KMS-11 (cell line): Measurements from ENCODE around the gene LRRC8D.

Source experiments
- H2AFZ ChIP-seq: fragments of 200-600 bp; sonication (generic); 2 replicates; pipeline ENCODE4 v1.6.1; 2016; ENCODE audit warnings: antibody characterized with exemption, mixed run types, low read depth
- H3K27ac ChIP-seq: fragments of 200-600 bp; sonication (generic); 2 replicates; pipeline ENCODE4 v1.6.1; 2016; ENCODE audit warnings: mild to moderate bottlenecking, mixed run types
- H3K27me3 ChIP-seq: fragments of 200-600 bp; sonication (generic); 2 replicates; pipeline ENCODE4 v1.6.1; 2017; ENCODE audit warnings: mild to moderate bottlenecking, low read depth, mixed run types, moderate library complexity; ENCODE audit not compliant: insufficient read depth
- H3K36me3 ChIP-seq: fragments of 200-600 bp; sonication (generic); 2 replicates; pipeline ENCODE4 v1.6.1; 2017; ENCODE audit warnings: mild to moderate bottlenecking, mixed run types; ENCODE audit not compliant: insufficient read depth
- H3K4me1 ChIP-seq: fragments of 200-600 bp; sonication (generic); 2 replicates; pipeline ENCODE4 v1.6.1; 2016; ENCODE audit warnings: mild to moderate bottlenecking, low read depth, mixed run types; ENCODE audit not compliant: poor library complexity, severe bottlenecking
- H3K4me2 ChIP-seq: fragments of 200-600 bp; sonication (generic); 2 replicates; pipeline ENCODE4 v1.7.0; 2016; ENCODE audit warnings: mild to moderate bottlenecking, mixed run types
- H3K4me3 ChIP-seq: fragments of 200-600 bp; sonication (generic); IDR thresholded peaks from 2 replicates; pipeline ENCODE4 v1.6.1; 2017; ENCODE audit warnings: low read depth, low read length, mixed read lengths; ENCODE audit not compliant: insufficient read depth
- H3K79me2 ChIP-seq: fragments of 200-600 bp; sonication (generic); 2 replicates; pipeline ENCODE4 v1.6.1; 2016; ENCODE audit warnings: low read depth, mixed run types; ENCODE audit not compliant: insufficient read depth
- H3K9ac ChIP-seq: fragments of 200-600 bp; sonication (generic); 2 replicates; pipeline ENCODE4 v1.6.1; 2016; ENCODE audit warnings: mild to moderate bottlenecking, mixed run types
- H4K20me1 ChIP-seq: fragments of 200-600 bp; sonication (generic); 2 replicates; pipeline ENCODE4 v1.6.1; 2016; ENCODE audit warnings: mild to moderate bottlenecking, mixed run types; ENCODE audit not compliant: insufficient read depth
- TF ChIP-seq, protein P1 (sequence below): fragments of 200-600 bp; sonication (generic); conservative IDR thresholded peaks from 2 replicates; pipeline ENCODE4 v1.6.1; 2017; ENCODE audit warnings: low read depth, mild to moderate bottlenecking, antibody characterized with exemption, low read length, moderate library complexity, mixed read lengths

Gene LRRC8D

DNA sequence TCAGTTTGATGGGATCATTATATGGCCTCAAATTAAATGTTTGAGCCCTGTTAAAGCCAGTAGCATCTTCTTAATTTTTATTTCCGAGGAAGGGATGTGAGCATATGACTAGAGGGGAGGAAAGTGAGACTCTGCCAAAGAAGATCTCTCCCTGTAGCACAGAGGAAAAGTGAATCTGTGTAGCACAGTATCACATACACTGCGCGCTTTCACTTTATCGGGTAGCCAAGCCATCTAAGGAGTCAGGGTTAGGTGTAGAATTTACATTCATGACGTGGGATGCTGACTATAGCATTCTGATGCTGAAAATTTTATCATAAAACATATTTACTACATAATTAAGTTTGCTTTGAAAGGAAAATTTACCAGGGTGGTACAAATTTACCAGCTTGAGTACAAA lies 24.0 kb downstream of the LRRC8D start:
- Histone ChIP-seq H3K27ac (no peak overlapping the region), H3K9ac (no peak overlapping the region), H3K4me1 (peaks cover 13% of the 10 kb centered on the region), H3K36me3 (no peaks in the 10 kb centered on the region), H3K79me2 (no peaks in the 10 kb centered on the region), H3K27me3 (no peaks in the 10 kb centered on the region), H3K4me2 (peak overlapping the region; percentile 86), H2AFZ (no peak overlapping the region), H4K20me1 (no peaks in the 10 kb centered on the region), H3K4me3 (no peak overlapping the region)
- TF ChIP-seq, protein P1, sequence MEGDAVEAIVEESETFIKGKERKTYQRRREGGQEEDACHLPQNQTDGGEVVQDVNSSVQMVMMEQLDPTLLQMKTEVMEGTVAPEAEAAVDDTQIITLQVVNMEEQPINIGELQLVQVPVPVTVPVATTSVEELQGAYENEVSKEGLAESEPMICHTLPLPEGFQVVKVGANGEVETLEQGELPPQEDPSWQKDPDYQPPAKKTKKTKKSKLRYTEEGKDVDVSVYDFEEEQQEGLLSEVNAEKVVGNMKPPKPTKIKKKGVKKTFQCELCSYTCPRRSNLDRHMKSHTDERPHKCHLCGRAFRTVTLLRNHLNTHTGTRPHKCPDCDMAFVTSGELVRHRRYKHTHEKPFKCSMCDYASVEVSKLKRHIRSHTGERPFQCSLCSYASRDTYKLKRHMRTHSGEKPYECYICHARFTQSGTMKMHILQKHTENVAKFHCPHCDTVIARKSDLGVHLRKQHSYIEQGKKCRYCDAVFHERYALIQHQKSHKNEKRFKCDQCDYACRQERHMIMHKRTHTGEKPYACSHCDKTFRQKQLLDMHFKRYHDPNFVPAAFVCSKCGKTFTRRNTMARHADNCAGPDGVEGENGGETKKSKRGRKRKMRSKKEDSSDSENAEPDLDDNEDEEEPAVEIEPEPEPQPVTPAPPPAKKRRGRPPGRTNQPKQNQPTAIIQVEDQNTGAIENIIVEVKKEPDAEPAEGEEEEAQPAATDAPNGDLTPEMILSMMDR = no peak

DNA sequence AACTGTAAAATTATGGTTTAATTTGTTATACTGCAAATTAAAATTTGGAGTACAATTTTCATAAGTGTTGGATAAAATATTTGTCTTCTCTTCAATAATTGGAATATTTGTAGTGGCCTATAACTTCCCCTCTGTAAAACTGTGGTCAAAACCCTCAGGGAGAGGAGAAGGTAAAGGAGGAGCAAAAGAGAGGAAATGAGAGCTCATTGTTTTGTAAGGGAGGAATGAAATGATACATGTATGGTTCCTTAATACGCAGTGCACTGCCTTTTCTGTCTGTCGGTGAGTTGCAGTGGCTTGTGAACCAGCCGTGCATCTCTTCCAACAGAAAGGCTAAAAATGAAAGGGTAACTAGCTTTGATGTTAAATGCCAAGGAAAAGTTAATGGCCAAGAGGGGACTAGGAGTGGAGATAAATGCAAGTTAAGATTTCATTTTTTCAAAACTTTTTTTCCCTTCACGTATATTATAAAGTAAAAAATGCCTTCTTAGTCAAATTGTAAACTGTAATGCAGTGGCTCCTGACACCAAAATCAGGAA lies 26.4 kb downstream of the LRRC8D start:
- no peak overlapping the region for H3K9ac ChIP-seq
- H4K20me1 ChIP-seq = no peaks in the 10 kb centered on the region
- no peaks in the 10 kb centered on the region for H3K27me3 ChIP-seq
- no peaks in the 10 kb centered on the region for H3K36me3 ChIP-seq
- TF ChIP-seq, protein P1 = no peak
- H3K4me1 ChIP-seq = peaks cover 11% of the 10 kb centered on the region
- no peak overlapping the region for H3K4me3 ChIP-seq
- no peaks in the 10 kb centered on the region for H3K79me2 ChIP-seq
- no peak overlapping the region for H2AFZ ChIP-seq
- no peak overlapping the region for H3K27ac ChIP-seq
- H3K4me2 ChIP-seq = no peak overlapping the region

DNA sequence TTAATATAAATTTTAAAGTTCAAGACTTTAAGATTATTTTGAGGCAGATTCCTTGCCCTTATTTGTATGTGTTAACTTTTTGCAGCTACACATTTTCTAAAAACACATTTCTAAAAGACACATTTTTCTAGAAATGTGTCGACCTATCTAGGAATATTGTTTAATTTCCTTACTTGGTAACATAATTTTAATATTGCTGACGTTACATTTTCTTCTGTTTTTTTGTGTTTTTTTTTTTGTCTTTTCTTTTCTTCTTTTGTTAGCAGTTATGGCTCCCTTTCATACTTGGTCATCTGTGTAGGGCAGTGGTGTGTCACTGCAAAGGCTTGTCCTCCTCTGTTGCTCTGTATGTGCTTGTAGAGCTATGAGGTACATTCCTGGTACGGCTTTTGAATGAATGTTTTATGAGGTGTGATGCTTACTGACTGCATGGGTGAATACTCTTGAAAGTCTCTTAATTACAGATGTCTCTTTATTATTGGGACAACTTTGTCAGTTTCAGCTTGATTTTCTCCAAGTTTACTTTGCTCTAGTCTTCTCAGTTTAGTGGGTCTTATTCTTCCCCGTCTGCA lies 30.1 kb downstream of the LRRC8D start:
- Histone ChIP-seq H3K27ac (no peak overlapping the region), H3K4me2 (no peak overlapping the region), H3K4me3 (no peak overlapping the region), H3K9ac (no peak overlapping the region), H3K4me1 (peaks cover 4% of the 10 kb centered on the region), H3K27me3 (no peaks in the 10 kb centered on the region), H2AFZ (no peak overlapping the region), H3K36me3 (no peaks in the 10 kb centered on the region), H3K79me2 (no peaks in the 10 kb centered on the region), H4K20me1 (no peaks in the 10 kb centered on the region)
- TF ChIP-seq, protein P1 = no peak

DNA sequence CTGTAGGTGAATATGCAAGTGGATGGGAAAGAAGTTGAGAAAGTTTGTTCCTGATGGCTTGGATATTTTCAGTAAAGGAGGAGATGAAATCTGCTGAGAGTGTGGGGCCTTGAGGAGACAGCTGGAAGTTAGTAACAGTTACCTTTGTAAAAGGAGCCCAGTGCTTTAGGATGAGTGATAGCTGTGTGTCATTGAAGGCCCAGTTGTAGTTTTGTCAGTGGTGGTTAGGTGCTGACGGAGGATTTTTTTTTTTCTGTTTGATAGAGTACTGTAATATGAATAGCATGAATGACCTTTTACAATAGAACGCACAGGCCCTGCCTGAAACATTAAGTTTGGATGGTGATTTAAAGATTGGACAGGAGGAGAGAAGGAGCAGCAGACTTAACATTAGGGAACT lies 33.3 kb downstream of the LRRC8D start:
- Histone ChIP-seq H3K4me3 (no peak overlapping the region), H3K9ac (no peak overlapping the region), H4K20me1 (no peaks in the 10 kb centered on the region), H3K27ac (no peak overlapping the region), H3K4me2 (no peak overlapping the region), H2AFZ (no peak overlapping the region), H3K27me3 (no peaks in the 10 kb centered on the region), H3K79me2 (no peaks in the 10 kb centered on the region), H3K36me3 (no peaks in the 10 kb centered on the region), H3K4me1 (peaks cover 4% of the 10 kb centered on the region)
- TF ChIP-seq, protein P1 = no peak
